OCI-LY7 (cell line): ENCODE data around the gene ATXN1. TPM values are rescaled to one million over a fixed set of nuclear protein-coding genes. Genes with fewer than 3 reads are reported as not detected.

ENCODE experiments used
- BruUV-seq: library from RNA; stranded (reverse); fragments of 400-500 nt; replicated peaks from 2 replicates; lab custom pipeline; 2021; lab: Mats Ljungman, UMichigan
- CTCF ChIA-PET: fragments of 300-600 bp; sonication (Branson Sonifier 250); formaldehyde crosslinking; loops from one replicate; lab custom pipeline; 2022; ENCODE audit warnings: antibody characterized with exemption; ENCODE audit not compliant: unreplicated experiment; lab: Charles Lee
- POLR2A ChIA-PET: fragments of 300-600 bp; sonication (Branson Sonifier 250); formaldehyde crosslinking; loops from one replicate; lab custom pipeline; 2022; ENCODE audit warnings: antibody characterized with exemption; lab: Charles Lee
- DNase-seq: peaks from one replicate; pipeline ENCODE4 v3.0.0-alpha.2; 2015; ENCODE audit warnings: low spot score
- H2AFZ ChIP-seq: fragments of 200-600 bp; sonication (generic), shearing (Covaris generic); 2 replicates; pipeline ENCODE4 v1.6.1; 2014; ENCODE audit warnings: mild to moderate bottlenecking, antibody characterized with exemption, low read length, moderate library complexity
- H3K27ac ChIP-seq: fragments of 200-600 bp; sonication (generic); 2 replicates; pipeline ENCODE4 v1.5.1; 2014; ENCODE audit warnings: mixed run types, low read depth, mild to moderate bottlenecking, moderate library complexity, low read length, inconsistent platforms; ENCODE audit not compliant: poor library complexity, severe bottlenecking
- H3K36me3 ChIP-seq: fragments of 200-600 bp; sonication (generic); 2 replicates; pipeline ENCODE4 v1.6.1; 2014; ENCODE audit warnings: mild to moderate bottlenecking, antibody characterized with exemption, low read length, moderate library complexity, mixed read lengths; ENCODE audit not compliant: insufficient read depth
- H3K4me1 ChIP-seq: fragments of 200-600 bp; sonication (generic); 2 replicates; pipeline ENCODE4 v1.5.1; 2014; ENCODE audit warnings: mild to moderate bottlenecking, low read length; ENCODE audit not compliant: insufficient read depth, poor library complexity, severe bottlenecking
- H3K4me2 ChIP-seq: fragments of 200-600 bp; sonication (generic); 2 replicates; pipeline ENCODE4 v1.6.1; 2014; ENCODE audit warnings: mild to moderate bottlenecking, low read length
- H3K4me3 ChIP-seq: fragments of 200-600 bp; sonication (generic); 2 replicates; pipeline ENCODE4 v1.5.1; 2014; ENCODE audit warnings: mild to moderate bottlenecking, low read depth, low read length; ENCODE audit not compliant: poor library complexity, severe bottlenecking
- H3K79me2 ChIP-seq: fragments of 200-600 bp; sonication (generic); 2 replicates; pipeline ENCODE4 v1.6.1; 2016; ENCODE audit warnings: low read depth, mild to moderate bottlenecking, low read length, moderate library complexity, mixed read lengths; ENCODE audit not compliant: insufficient read depth
- H3K9me2 ChIP-seq: fragments of 200-600 bp; sonication (generic); 2 replicates; pipeline ENCODE4 v1.6.1; 2016; ENCODE audit warnings: mild to moderate bottlenecking, low read length, mixed read lengths; ENCODE audit not compliant: insufficient read depth
- H3K9me3 ChIP-seq: fragments of 200-600 bp; sonication (generic); 2 replicates; pipeline ENCODE4 v1.6.1; 2014; ENCODE audit warnings: mild to moderate bottlenecking, mixed run types, low read length, mixed read lengths
- H4K20me1 ChIP-seq: fragments of 200-600 bp; sonication (generic); 2 replicates; pipeline ENCODE4 v1.6.1; 2014; ENCODE audit warnings: mild to moderate bottlenecking, antibody characterized with exemption, low read length, moderate library complexity, mixed read lengths; ENCODE audit not compliant: insufficient read depth
- CTCF ChIP-seq: fragments of 200-600 bp; sonication (generic); conservative IDR thresholded peaks from 2 replicates; pipeline ENCODE4 v1.5.1; 2014; ENCODE audit warnings: mild to moderate bottlenecking, antibody characterized with exemption, low read length, moderate library complexity, mixed read lengths
- EZH2phosphoT487 ChIP-seq: fragments of 200-600 bp; sonication (generic); IDR thresholded peaks from 2 replicates; pipeline ENCODE4 v1.6.1; 2018; ENCODE audit warnings: low read depth, borderline replicate concordance, mild to moderate bottlenecking, mixed run types, antibody characterized with exemption, low read length, moderate library complexity, mixed read lengths
- intact Hi-C: fragments of 100-400 bp; cut with micrococcal nuclease; formaldehyde crosslinking; loops from one replicate; pipeline ENCODE4 v1.10.0; 2022; ENCODE audit not compliant: unreplicated experiment
- total RNA-seq, 2 experiments: library from RNA; depleted of rRNA in 1 of 2; stranded (reverse); fragments of >200 nt in 1 of 2; shearing (Covaris generic) in 1 of 2; gene quantifications; 2 replicates each; pipeline ENCODE4 v1.2.3, GENCODE V29; 2014 to 2022

The ATXN1 gene
- total RNA-seq, 2 experiments from 2014 or later, result not detected

GRCh38 chr6:16438718-16439591 is 322.3 kb downstream of the ATXN1 start:
- intact Hi-C loops, result no loop called here

GRCh38 chr6:16437984-16438383 is 323.3 kb downstream of the ATXN1 start:
- BruUV-seq, result no TSS peak
- H3K4me2 ChIP-seq, result no peak overlapping the region
- H3K79me2 ChIP-seq, result no peaks in the 10 kb centered on the region
- H2AFZ ChIP-seq, result no peak overlapping the region
- ChIA-PET CTCF (no interaction called here), POLR2A (interaction anchor here (0.9 kb wide), 1 partner anchor 17 kb away, joined by 3 read pairs; no protein-coding TSS in a partner anchor)
- peaks cover 12% of the 10 kb centered on the region for H3K4me1 ChIP-seq
- H4K20me1 ChIP-seq, result no peaks in the 10 kb centered on the region
- TF ChIP-seq CTCF (no peak), EZH2phosphoT487 (no peak)
- no peak overlapping the region for H3K27ac ChIP-seq
- H3K36me3 ChIP-seq, result no peaks in the 10 kb centered on the region
- DNase-seq, result no peak
- H3K9me2 ChIP-seq, result no peaks in the 10 kb centered on the region
- H3K9me3 ChIP-seq, result no peaks in the 10 kb centered on the region
- intact Hi-C loops, result no loop called here
- no peak overlapping the region for H3K4me3 ChIP-seq

More at GRCh38 chr6:16438718-16439591, 322.3 kb downstream of the ATXN1 start:
- H2AFZ ChIP-seq, result no peak overlapping the region
- H3K4me3 ChIP-seq, result no peak overlapping the region
- no peaks in the 10 kb centered on the region for H3K9me3 ChIP-seq
- peaks cover 2% of the 10 kb centered on the region for H3K4me1 ChIP-seq
- POLR2A ChIA-PET, result interaction anchor here (1.3 to 1.4 kb wide), 2 partner anchors 24 to 35 kb away, joined by 4 to 6 read pairs; no protein-coding TSS in a partner anchor
- CTCF ChIA-PET, result no interaction called here
- H3K4me2 ChIP-seq, result no peak overlapping the region
- no peak for TF ChIP-seq EZH2phosphoT487
- TF ChIP-seq CTCF, result no peak
- H3K9me2 ChIP-seq, result no peaks in the 10 kb centered on the region
- H3K27ac ChIP-seq, result no peak overlapping the region
- no peaks in the 10 kb centered on the region for H3K36me3 ChIP-seq
- H3K79me2 ChIP-seq, result no peaks in the 10 kb centered on the region
- no peaks in the 10 kb centered on the region for H4K20me1 ChIP-seq
- no peak for DNase-seq
- no TSS peak for BruUV-seq

- Histone ChIP-seq H3K27ac (no peak overlapping the region), H3K4me3 (no peak overlapping the region), H3K9me2 (no peaks in the 10 kb centered on the region), H2AFZ (no peak overlapping the region), H3K9me3 (no peaks in the 10 kb centered on the region), H3K36me3 (no peaks in the 10 kb centered on the region), H4K20me1 (no peaks in the 10 kb centered on the region), H3K4me1 (peaks cover 19% of the 10 kb centered on the region), H3K79me2 (no peaks in the 10 kb centered on the region), H3K4me2 (no peak overlapping the region)
- TF ChIP-seq CTCF, result no peak
- no peak for TF ChIP-seq EZH2phosphoT487
- ChIA-PET CTCF (no interaction called here), POLR2A (interaction anchor here (0.9 to 1.2 kb wide), 2 partner anchors 18 to 27 kb away, joined by 3 read pairs; no protein-coding TSS in a partner anchor)
- intact Hi-C loops, result no loop called here
- no peak for DNase-seq
- BruUV-seq, result no TSS peak
Observed at GRCh38 chr6:16437095-16437494, 324.2 kb downstream of the ATXN1 start.
